WI38 (cell line): Measurements from ENCODE around the gene ACAD10.
"Not testable (repeated sequence)": the region's sequence is repeated elsewhere in the genome, so short reads cannot be mapped to it uniquely, and the experiment has no call there.

ENCODE experiments used
- H3K4me3 ChIP-seq: 2 replicates; pipeline ENCODE4 v1.5.1; 2011; ENCODE audit warnings: low read depth, mild to moderate bottlenecking, control low read depth, low read length
- CTCF ChIP-seq: IDR thresholded peaks from 2 replicates; pipeline ENCODE4 v1.5.1; 2012; ENCODE audit warnings: low read depth, mild to moderate bottlenecking, control low read depth, low read length

Gene ACAD10

GRCh38 chr12:111759271-111759670, 73.4 kb downstream of the ACAD10 start:
- no peak overlapping the region for H3K4me3 ChIP-seq

GRCh38 chr12:111759991-111760390, 74.1 kb downstream of the ACAD10 start:
- H3K4me3 ChIP-seq: no peak overlapping the region
- TF ChIP-seq CTCF: no peak

More at GRCh38 chr12:111759271-111759670, 73.4 kb downstream of the ACAD10 start:
- no peak for TF ChIP-seq CTCF

- no peak for TF ChIP-seq CTCF
- H3K4me3 ChIP-seq: no peak overlapping the region
Measured at GRCh38 chr12:111761099-111761498, 75.2 kb downstream of the ACAD10 start.

GRCh38 chr12:111761706-111762105, 75.9 kb downstream of the ACAD10 start:
- H3K4me3 ChIP-seq: no peak overlapping the region
- TF ChIP-seq CTCF: no peak

GRCh38 chr12:111763552-111763951, 77.7 kb downstream of the ACAD10 start:
- not testable (repeated sequence) for H3K4me3 ChIP-seq

GRCh38 chr12:111764120-111764821, 78.4 kb downstream of the ACAD10 start:
- TF ChIP-seq CTCF: no peak
- H3K4me3 ChIP-seq: no peak overlapping the region

- TF ChIP-seq CTCF: no peak
- peak within 1 kb of the TSS; percentile 76 for H3K4me3 ChIP-seq
Measured at GRCh38 chr12:111766608-111767361, 80.9 kb downstream of the ACAD10 start, which contains the start of gene ALDH2. Gene ALDH2, plus strand, starts transcription at chr12:111766933. Its CDS starts 50 bp downstream, at chr12:111766983.
